H4 (cell line): Measurements from ENCODE around the gene PSMB9. TPM values are rescaled to one million over a fixed set of nuclear protein-coding genes. Genes with fewer than 3 reads are reported as not detected.
"Not testable (repeated sequence)": the region's sequence is repeated elsewhere in the genome, so short reads cannot be mapped to it uniquely, and the experiment has no call there.

Experiments used
- DNase-seq: peaks from one replicate; pipeline ENCODE4 v3.0.0-alpha.2; 2015; ENCODE audit warnings: low spot score
- total RNA-seq: library from RNA; depleted of rRNA; stranded (reverse); fragments of >200 nt; shearing (Covaris generic); gene quantifications from 2 replicates; pipeline ENCODE4 v1.2.3, GENCODE V29; 2014; rRNA removed

The PSMB9 gene
- total RNA-seq, result 120 and 150 TPM in 2 replicates

- peak; percentile 88 for DNase-seq
These were observed at the start of gene PSMB9, which contains the start of gene TAP1 for GRCh38 chr6:32853541-32854375. Gene PSMB9, plus strand, starts transcription at chr6:32854192. Its CDS starts 38 bp downstream, at chr6:32854230. Gene TAP1, minus strand, starts transcription at chr6:32853704. Its CDS starts 68 bp downstream, at chr6:32853636.

GRCh38 chr6:32805404-32805803, 48.6 kb upstream of the PSMB9 start:
- DNase-seq, result not testable (repeated sequence)

- no peak for DNase-seq
These were observed 46.9 kb upstream of the PSMB9 start for GRCh38 chr6:32807020-32807580.

GRCh38 chr6:32809171-32809570, 44.8 kb upstream of the PSMB9 start:
- DNase-seq, result no peak

GRCh38 chr6:32814145-32814544, 39.8 kb upstream of the PSMB9 start:
- no peak for DNase-seq

- no peak for DNase-seq
These were observed 38.9 kb upstream of the PSMB9 start for GRCh38 chr6:32815115-32815514.

GRCh38 chr6:32815996-32816395, 38.0 kb upstream of the PSMB9 start:
- DNase-seq, result no peak

GRCh38 chr6:32816746-32817204, 37.2 kb upstream of the PSMB9 start, which contains the start of gene HLA-DOB:
Gene HLA-DOB, minus strand, starts transcription at chr6:32817002. Its CDS starts 51 bp downstream, at chr6:32816951.
- DNase-seq, result no peak

GRCh38 chr6:32818867-32819266, 35.1 kb upstream of the PSMB9 start:
- DNase-seq, result no peak

- DNase-seq, result peak; percentile 60
These were observed 34.3 kb upstream of the PSMB9 start for GRCh38 chr6:32819729-32820128.

GRCh38 chr6:32825966-32826365, 28.0 kb upstream of the PSMB9 start:
- DNase-seq, result peak; percentile 19

GRCh38 chr6:32827025-32827424, 27.0 kb upstream of the PSMB9 start:
- DNase-seq, result no peak

GRCh38 chr6:32829495-32829894, 24.5 kb upstream of the PSMB9 start:
- DNase-seq, result no peak

- DNase-seq, result no peak
These were observed 24.0 kb upstream of the PSMB9 start for GRCh38 chr6:32830017-32830416.

GRCh38 chr6:32830936-32831335, 23.1 kb upstream of the PSMB9 start:
- DNase-seq, result no peak

- no peak for DNase-seq
These were observed 21.5 kb upstream of the PSMB9 start for GRCh38 chr6:32832535-32832934.

GRCh38 chr6:32833664-32834063, 20.3 kb upstream of the PSMB9 start:
- no peak for DNase-seq

GRCh38 chr6:32835167-32835893, 18.7 kb upstream of the PSMB9 start:
- DNase-seq, result no peak

- no peak for DNase-seq
These were observed 17.1 kb upstream of the PSMB9 start for GRCh38 chr6:32836873-32837272.

- no peak for DNase-seq
These were observed 16.3 kb upstream of the PSMB9 start for GRCh38 chr6:32837651-32838113.

GRCh38 chr6:32838114-32838958, 15.7 kb upstream of the PSMB9 start, which contains the start of gene TAP2:
Gene TAP2, minus strand, starts transcription at chr6:32838739. Its CDS starts 506 bp downstream, at chr6:32838233.
- DNase-seq, result peak; percentile 84
